HG03064 (cell line): Measurements from ENCODE around the gene MRPS12.

Experiments used
- ATAC-seq: cut with Tn5 transposase; IDR thresholded peaks from one replicate; pipeline ENCODE4 v1.9.1; 2021; ENCODE audit warnings: low read depth; ENCODE audit not compliant: unreplicated experiment

MRPS12 gene

DNA sequence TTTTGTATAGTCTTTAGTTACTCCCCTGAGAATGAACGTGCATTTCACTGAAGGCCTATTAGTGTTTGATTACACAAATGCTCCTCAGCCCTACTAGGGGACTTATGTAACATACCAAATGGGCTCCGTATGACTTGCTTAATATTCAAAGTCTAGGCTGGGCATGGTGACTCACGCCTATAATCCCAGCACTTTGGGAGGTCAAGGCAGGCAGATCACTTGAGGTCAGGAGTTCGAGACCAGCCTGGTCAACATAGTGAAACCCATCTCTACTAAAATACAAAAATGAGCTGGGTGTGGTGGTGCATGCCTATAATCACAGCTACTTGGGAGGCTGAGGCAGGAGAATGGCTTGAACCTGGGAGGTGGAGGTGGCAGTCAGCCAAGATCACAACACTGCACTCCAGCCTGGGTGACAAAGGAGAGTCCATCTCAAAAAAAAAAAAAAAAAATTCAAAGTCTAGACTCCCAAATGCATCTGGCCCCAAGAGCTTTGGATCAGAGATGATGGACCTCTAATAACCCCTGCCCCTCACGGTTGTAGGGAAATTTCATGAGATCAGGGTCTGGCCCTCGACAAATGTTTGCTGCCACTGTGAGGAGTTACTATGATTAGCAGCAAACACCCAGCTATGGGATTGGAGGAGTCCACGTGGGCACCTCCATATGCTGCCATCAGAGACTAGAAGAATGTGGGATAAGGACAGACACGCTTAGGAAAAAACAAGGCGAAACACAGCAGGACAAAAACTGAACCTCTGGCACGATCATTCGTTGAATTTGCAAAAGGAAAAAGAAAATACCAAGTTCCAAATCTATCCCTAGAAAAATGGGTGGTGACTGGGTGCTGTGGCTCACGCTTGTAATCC, 40.2 kb downstream of the MRPS12 start:
- no peak for ATAC-seq

DNA sequence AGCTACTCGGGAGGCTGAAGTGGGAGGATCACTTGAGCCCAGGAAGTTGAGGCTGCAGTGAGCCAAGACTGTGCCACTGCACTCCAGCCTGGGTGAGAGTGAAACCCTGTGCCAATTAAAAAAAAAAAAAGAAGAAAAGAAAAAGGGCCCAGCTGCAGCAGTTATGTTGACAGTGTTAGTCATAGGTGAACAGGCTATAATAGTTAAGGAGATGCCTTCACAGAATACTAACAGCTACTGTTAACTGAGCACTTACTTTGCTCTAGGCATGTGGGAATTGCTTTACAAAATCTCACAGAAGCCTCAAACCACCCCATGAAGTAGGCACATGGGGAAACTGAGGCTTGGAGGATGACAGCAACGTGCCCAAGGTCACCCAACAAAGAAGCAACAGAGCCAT, 40.9 kb downstream of the MRPS12 start:
- ATAC-seq: no peak

DNA sequence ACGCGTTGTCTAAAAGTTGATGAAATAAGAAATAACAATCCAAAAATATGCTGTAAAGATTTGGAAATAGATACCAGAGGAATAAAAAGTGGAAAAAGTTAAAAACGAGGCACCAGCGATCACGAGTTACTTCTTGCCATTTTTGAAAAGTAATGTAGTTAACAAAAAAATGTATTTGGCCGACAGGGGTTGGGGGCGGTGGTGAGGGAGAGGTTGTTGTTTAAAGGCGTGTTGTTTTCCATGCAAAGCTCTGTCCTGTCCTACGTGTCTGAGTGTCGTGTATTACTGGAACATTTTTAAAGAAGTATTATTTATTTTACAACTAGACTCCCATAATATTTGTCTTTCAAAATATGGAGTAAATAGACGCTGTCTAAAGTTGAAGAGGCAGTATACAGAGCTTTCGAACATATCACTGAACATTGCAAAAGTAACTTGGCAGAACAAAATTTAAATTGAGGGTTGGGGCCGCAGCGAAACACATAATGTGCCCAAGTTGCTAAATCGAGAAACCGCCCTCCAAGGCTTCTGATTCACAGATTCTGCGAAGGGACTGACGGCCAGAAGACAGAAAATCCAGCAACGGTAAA, 44.0 kb downstream of the MRPS12 start:
- ATAC-seq: no peak

DNA sequence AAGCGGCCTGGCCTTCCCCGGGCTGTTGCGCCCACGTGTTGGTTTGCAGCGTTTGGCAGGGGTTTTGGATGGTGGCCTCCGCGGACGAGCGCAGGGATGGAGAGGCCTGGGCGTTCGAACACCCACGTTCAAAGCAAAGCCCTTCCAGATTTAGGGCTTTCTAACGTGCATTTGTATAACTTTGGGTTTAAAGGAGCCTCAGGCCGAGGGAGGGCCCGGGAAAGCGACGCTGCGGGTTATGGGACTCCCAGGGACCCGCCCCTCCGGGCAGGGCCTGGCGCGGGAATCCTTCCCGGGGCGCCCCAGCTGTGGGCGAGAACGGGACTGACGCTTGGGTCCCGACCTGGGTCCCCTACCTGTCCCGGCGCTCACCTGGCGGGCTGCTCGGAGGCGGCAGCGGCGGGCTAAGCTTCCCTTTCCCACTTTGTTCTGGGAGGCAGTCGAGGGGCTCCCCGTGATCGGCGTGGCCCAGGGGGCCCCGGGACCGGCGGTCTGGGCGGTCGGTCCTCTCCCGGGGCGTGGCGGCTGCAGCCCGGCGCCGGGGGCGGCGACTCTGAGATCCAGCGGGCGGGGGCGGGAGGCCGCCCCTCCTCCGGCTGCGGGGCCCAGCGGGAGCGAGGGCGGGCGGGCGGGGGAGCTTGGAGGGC, 44.6 kb downstream of the MRPS12 start, which contains the start of gene FBXO17:
Gene FBXO17 (minus strand): TSS at position 529 of the 647 bp plus-strand sequence. CDS start 25,423 bp downstream, outside the sequence.
- no peak for ATAC-seq

DNA sequence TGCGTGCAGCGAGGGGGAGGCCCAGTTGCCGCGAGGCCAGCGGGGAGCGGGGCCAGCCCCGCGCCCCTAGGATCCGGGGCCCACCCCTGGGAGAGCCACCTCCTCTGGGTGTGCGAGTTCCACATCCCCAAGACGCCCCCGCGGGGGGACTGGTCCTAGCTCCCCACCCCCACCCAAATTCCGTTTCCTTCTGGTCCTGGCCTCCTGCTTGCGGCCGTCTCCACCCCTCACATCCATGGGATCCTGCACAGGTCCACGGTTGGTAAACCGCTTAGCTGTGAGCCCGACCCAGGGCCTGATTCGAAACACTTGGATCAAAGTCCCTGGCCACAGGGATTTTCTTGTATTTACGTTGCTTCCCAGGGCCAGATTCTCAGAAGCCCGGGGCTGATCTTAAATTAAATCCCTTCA, 45.1 kb downstream of the MRPS12 start:
- no peak for ATAC-seq

DNA sequence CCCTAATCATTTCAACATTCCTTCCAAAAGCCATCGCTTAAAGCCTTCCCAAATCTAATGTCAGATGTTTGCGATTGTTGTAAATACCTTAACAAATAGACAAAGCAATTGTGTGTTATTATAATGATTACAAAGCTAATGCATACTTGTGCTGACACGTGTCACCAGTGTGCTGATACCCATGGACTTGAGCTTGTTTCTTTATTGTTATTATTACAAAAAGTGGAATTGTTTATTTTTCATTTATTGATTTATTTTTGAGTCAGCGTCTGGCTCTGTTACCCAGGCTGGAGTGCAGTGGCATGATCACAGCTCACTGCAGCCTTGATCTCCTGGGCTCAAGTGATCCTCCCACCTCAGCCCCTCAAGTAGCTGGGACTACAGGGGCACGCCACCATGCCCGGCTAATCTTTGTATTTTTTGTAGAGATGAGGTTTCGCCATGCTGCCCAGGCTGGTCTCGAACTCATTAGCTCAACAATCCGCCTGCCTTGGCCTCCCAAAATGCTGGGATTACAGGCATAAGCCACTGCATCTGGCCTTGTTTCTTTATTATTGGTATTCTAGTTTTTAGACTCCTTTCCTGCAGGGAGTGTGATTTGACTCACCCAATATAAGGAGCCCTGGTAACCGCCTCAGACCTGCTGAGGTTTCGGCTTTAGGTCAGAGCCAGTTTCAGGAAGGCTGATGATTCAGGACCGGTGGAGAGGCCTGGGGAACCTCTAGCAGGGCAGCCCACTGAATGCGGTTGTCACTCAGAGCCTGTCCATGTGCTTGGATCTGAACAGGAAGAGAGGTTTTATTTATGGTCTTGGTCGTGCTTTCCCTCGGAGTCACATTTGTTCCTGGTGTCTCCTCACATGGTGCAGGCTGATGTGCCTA, 46.9 kb downstream of the MRPS12 start:
- ATAC-seq: no peak

DNA sequence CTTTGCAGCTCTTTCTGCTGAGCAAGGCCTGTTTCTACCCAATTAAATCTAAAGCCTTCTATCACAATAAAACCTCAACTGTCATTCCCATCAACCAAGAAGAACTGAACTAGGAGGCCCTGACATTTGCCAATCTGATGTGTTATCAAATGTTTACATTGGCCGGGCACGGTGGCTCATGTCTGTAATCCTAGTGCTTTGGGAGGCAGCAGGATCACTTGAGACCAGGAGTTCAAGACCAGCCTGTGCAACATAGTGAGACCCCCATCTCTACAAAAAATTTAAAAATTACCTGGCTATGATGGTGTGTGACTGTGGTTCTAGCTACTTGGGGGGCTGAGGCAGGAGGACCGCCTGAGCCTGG, 47.6 kb downstream of the MRPS12 start:
- no peak for ATAC-seq

DNA sequence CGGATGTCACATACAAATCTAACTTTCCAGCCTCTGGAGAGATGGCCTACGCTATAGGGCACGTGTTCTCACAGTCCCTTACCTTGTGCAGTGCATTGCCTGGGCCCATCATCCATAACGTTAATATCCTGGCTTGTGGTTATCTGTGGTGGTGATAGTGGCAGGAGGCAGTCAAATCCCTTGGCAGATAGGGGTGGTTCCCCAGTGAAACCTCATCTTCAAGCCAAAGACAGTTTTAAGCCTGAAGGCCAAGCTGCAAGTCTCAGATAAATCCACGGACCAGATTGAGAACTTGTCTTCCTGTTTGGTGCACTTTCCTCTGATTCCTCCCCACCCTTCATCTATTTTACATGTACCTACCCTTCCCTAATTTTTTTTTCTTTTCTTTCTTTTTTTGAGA, 49.1 kb downstream of the MRPS12 start:
- no peak for ATAC-seq

DNA sequence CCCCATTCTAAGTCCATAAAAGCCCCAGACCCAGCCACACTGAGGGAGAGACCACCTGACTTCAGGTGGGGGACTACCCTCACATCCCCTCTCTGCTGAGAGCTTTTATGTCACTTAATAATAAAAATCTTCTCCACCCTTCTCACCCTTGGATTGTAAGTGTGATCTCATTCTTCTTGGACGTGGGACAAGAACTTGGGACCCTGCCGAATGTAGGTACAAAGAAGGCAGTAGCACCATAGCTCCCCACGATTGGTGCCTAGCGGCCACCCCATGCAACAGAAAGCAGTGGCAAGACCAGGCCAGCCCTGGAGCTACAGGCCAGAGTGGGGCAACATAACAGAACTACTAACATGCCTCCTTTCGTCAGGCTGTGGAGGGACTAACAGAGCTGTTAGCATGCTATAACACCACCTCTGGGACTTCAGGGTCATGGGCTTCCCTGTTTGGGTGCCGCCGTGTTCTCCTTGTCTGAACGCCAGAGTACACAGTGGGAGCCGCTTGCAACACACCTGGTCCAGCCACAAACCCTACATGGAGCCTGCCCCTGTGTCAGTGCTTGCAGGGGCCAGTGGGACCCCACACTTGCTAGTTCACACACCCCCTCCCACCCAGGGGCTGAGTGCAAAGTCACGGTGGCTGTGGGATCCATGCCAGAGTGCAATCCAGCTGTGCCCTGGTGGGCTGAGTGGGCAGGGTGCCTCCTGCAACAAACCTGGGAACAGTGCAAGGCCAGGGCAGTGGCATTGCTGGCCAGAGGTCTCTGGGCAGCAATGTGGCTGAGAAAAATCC, 50.0 kb downstream of the MRPS12 start:
- no peak for ATAC-seq
